ENCODE data around the gene LRRC27.

Gene LRRC27

DNA sequence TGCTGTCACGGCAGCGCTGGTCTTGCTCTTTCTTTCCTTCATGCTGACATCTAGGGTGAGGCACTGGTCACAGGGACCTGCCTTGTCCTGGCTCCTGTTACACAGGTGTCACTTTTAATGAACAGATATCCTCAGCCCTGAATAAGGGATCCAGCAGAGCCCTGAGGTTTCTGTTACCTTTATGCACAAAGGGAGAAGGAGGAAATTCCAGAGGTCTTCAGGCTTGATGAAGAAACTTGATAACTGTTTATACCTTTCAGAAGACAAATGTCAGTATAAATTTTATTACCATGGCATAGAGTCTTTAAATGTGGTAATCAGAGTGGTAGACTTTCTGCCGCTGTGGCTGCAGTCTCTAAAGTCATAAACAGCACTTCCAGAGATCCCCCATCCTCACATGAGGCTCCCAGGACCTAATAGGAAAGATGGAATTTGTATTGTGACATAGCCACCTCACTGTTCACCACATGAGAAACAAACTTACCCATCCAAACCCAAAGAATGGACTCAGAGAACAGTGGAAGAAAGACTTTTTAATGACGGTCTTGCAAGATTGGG lies 2.7 kb downstream of the LRRC27 start:
- TF ChIP-seq, protein P1, sequence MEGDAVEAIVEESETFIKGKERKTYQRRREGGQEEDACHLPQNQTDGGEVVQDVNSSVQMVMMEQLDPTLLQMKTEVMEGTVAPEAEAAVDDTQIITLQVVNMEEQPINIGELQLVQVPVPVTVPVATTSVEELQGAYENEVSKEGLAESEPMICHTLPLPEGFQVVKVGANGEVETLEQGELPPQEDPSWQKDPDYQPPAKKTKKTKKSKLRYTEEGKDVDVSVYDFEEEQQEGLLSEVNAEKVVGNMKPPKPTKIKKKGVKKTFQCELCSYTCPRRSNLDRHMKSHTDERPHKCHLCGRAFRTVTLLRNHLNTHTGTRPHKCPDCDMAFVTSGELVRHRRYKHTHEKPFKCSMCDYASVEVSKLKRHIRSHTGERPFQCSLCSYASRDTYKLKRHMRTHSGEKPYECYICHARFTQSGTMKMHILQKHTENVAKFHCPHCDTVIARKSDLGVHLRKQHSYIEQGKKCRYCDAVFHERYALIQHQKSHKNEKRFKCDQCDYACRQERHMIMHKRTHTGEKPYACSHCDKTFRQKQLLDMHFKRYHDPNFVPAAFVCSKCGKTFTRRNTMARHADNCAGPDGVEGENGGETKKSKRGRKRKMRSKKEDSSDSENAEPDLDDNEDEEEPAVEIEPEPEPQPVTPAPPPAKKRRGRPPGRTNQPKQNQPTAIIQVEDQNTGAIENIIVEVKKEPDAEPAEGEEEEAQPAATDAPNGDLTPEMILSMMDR (IDR thresholded peaks at IDR 0.05): no peak

DNA sequence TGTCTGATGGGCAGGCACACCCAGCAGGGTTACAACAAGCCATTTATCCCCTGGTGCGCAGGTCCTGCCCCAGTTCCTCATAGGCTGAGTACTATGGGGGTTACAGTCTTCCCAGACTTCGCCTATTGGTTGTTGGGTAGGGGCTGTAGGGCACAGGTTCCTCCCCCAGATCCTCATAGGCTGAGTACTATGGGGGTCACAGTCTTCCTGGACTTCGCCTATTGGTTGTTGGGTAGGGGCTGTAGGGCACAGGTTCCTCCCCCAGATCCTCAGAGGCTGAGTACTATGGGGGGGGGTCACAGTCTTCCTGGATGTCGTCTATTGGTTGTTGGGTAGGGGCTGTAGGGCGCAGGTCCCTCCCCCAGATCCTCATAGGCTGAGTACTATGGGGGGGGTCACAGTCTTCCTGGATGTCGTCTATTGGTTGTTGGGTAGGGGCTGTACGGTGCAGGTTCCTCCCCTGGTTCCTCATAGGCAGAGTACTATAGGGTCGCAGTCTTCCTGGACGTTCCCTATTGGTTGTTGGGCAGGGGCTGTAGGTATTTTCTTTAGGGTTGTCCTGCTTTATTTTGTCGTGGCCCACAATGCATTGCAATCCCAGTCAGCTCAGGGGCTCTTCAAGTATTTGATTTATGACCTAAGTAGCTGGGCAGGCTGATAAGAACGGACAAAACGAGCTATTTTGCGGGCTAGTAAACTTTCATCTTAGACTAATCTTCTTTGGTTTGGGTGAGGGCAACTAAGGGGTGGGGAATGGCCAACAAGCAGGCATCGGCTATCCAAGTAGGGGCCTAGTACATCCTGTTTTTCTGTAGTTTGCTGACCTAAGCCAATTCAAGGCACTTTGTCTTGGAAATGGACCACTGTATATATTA lies 3.4 kb downstream of the LRRC27 start:
- TF ChIP-seq, protein P1 (IDR thresholded peaks at IDR 0.05): no peak

DNA sequence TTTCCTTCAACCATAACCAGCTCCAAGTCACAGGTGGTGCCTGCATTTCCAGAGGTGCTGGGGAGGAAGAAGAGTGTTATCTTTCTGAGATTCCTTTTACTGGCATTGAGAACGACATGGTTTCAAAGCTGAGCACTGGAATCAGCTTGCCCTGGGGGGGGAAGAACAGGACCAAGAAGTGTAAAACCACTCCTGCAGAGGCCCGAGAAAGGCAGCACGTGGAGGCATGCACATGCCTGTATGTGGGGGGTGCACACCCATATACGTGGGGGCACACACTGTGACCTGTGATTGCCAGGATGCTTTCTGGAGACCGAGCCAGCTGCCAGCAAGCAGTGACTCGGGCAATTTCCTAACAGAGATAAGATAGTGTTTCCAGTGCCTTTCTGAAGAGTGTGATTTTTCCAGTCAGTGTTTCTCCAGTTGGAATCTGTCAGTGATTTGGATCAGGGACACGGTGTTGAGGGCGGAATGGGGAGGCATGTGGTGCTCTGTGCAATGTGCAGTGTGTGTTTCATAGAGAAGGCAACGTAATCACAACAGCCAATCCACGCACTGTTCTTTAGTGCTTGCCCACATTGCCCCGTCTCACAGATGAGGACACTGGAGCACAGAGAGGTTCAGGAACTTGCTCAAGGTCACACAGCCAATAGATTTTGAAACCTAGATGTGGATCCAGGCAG lies 4.2 kb downstream of the LRRC27 start:
- TF ChIP-seq, protein P1 (IDR thresholded peaks at IDR 0.05): no peak

- TF ChIP-seq, protein P1 (IDR thresholded peaks at IDR 0.05): no peak
Measured at GRCh38 chr10:132336919-132337407, 5.0 kb downstream of the LRRC27 start.

- TF ChIP-seq, protein P1 (IDR thresholded peaks at IDR 0.05): no peak
Measured at GRCh38 chr10:132338876-132339275, 6.9 kb downstream of the LRRC27 start.

- TF ChIP-seq, protein P1 (IDR thresholded peaks at IDR 0.05): no peak
Measured at GRCh38 chr10:132339276-132339675, 7.3 kb downstream of the LRRC27 start.

DNA sequence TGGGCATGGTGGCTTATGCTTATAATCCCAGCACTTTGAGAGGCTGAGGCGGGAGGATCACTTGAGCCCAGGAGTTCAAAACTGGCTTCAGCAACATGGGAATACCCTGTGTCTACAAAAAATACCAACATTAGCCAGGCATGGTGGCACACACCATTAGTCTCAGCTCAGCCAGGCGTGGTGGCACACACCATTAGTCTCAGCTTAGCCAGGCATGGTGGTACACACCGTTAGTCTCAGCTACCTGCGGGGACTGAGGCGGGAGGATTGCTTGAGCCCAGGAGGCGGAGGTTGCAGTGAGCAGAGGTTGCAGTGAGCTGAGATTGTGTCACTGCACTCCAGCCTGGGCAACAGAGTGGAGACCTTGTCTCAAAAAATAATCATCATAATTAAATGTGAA lies 9.0 kb downstream of the LRRC27 start:
- TF ChIP-seq, protein P1 (IDR thresholded peaks at IDR 0.05): no peak
